Measurements from ENCODE around the gene IER3.
"Not testable (repeated sequence)": the region's sequence is repeated elsewhere in the genome, so short reads cannot be mapped to it uniquely, and the experiment has no call there.

Gene IER3

DNA sequence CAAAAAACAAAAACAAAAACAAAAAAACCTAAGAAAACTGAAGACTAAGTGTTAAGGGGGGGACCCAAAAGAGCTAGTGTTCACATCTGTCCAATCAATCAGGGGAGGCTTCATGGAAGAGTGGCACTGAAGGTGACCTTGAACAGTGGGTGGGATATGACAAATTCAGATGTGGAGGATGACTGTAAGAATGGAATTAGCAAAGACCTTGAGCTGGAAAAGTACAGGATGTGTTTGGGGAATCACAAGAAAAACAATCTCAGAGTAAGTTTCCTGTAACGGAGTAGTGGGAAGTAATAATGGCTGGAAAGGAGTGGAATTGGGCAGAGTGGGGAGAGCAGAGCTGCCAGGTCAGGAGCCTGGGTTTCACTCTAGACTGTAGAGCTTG, 2.9 kb upstream of the IER3 start:
- DNase-seq, result no peak

GRCh38 chr6:30743099-30744053, 971 bp downstream of the IER3 start:
- DNase-seq, result peak; percentile 67 to 69

DNA sequence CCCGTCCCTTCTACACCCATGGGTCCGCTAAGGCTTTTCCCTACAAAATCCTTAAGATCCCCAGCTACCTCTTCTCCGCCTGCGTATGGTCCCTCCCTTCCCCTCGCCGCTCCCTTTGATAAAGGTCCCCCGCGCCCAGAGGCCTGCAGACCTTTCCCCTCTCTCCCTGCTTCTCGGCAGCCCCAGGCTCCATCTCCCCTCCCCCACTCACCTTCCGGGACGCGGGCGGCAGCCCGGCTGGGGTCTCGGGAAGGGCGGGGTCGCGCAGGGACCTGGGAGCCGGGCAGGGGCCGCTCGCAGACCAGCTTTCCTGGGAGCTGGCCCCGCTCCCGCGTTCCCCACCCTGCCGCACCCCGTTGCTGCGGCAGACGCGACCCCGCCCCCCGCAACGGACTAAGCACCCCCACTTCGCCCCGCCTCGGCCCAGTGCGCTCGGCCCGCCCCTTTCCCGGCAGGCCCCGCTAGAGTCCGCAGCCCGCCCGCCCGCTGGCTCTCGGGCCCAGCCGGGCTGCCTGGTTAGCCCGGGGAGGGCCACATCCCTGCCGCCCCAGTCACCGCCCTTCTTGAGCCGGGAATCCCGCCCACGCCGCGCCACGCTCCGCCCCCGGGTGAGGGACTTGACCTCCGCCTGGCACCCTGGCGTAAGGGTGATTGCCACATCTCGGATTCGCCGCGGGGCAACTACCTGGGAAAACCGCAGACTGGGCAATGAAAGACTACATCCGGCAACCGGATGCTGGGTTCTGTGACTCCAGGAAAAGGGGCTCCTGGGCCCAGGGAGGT, 1.8 kb downstream of the IER3 start, which contains the start of gene FLOT1:
Gene FLOT1 (minus strand): TSS at position 372 of the 783 bp plus-strand sequence. CDS start 498 bp downstream, outside the sequence.
- peak; percentile 99 for DNase-seq

DNA sequence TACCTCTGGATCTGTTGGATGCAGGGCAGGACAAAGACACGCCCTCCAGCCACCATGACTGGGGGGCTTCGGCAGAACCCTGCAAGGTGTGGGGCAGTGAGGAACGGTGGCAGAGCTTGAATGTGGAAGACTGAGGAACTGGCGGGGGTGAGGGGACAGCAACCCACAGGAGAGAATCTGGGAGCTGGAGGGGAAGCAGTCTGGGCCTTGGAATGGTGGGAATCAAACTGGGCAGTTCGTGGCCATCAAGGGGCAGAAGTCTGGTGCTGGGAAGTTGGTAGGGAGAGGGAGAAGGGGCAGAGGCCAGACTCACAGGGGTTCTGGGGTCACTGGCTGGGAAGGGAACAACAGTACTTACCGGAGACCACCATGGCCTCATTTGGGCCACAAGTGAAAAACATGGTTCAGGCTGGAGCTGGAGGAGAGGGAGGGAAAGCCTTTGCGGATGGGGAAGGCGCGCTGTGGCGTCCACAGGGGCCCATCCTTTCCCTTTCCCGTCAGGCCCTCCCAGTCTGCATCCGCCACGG, 2.5 kb downstream of the IER3 start:
- no peak for DNase-seq

- DNase-seq, result peak in 1 of 2 experiments; percentile 59
Measured at GRCh38 chr6:30741063-30741779, 3.1 kb downstream of the IER3 start.

- DNase-seq, result no peak
Measured at GRCh38 chr6:30740540-30740870, 3.8 kb downstream of the IER3 start.

DNA sequence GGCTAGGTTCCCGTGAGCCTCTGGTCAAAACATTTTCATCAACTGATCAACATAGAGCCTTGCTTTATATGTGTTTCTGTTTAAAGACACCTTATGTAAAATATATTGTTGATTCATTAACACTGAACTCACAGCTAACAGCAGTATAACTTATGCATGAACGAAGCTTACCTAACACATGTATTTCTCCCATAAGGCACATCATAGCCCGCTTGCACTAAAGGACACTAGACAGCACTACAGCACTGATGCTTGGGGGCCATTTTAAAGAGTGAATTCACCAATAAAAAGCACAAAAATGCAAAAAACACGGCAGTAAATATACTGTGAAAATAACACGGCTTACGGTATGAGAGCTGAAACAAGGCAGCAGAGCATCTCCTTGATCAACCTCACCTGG, 5.8 kb downstream of the IER3 start:
- DNase-seq, result no peak

DNA sequence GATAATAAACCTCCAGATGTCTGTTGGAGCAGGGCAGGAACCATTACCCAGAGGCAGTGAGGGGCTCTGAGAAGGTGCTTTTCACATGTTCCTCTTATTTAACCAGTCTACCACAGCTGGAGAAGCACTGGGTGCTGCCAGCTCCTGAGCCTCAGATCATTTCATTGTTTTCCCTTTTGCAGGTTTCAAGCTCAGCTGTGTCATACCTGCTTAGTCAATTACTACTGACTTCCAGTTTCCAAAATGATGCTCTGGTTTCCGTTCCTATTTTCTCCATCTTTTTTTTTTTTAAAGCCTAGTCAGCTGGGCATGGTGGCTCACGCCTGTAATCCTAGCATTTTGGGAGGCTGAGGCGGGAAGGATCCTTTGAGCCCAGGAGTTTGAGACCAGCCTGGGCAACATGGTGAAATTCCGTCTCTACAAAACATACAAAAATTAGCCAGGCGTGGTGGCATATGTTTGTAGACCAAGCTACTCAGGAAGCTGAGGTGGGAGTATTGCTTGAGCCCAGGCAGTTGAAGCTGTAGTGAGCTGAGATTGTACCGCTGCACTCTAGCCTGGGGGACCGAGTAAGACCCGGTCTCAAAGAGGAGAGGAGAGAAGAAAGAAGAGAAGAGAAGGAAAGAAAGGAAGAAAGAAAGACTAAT, 8.6 kb downstream of the IER3 start:
- peak in 1 of 2 experiments; percentile 49 for DNase-seq

DNA sequence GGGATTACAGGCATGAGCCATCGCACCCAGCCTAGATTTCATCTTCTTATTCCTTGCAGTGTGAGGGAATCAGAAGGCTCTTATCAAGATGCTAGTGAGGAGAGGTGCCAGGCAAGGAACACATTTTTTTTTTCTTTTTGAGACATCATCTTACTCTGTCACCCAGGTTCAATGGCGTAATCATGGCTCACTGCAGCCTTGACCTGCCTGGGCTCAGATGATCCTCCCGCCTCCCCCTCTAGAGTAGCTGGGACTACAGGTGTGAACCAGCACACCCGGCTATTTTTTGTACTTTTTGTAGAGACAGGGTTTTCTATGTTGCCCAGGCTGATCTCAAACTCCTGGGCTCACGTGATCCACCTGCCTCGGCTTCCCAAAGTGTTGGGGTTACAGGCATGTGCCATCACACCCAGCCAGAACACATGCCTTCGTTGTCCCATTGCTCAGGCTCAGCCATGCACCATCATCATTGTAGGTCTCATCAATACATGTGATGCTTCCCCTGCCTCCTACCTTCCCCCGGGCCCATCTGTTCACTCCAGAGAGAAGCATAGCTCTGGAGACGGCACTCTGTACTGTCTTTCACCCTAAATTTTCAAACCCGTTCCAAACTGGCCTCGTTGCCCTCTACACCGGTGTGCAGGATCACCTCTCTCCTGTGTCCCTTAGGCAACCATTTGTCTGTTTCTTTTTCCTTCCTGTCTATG, 12.0 kb downstream of the IER3 start:
- DNase-seq, result no peak

- DNase-seq, result peak; percentile 87 to 92
Measured at GRCh38 chr6:30730601-30731435, 13.5 kb downstream of the IER3 start.

- no peak for DNase-seq
Measured at GRCh38 chr6:30727920-30728553, 16.3 kb downstream of the IER3 start.

DNA sequence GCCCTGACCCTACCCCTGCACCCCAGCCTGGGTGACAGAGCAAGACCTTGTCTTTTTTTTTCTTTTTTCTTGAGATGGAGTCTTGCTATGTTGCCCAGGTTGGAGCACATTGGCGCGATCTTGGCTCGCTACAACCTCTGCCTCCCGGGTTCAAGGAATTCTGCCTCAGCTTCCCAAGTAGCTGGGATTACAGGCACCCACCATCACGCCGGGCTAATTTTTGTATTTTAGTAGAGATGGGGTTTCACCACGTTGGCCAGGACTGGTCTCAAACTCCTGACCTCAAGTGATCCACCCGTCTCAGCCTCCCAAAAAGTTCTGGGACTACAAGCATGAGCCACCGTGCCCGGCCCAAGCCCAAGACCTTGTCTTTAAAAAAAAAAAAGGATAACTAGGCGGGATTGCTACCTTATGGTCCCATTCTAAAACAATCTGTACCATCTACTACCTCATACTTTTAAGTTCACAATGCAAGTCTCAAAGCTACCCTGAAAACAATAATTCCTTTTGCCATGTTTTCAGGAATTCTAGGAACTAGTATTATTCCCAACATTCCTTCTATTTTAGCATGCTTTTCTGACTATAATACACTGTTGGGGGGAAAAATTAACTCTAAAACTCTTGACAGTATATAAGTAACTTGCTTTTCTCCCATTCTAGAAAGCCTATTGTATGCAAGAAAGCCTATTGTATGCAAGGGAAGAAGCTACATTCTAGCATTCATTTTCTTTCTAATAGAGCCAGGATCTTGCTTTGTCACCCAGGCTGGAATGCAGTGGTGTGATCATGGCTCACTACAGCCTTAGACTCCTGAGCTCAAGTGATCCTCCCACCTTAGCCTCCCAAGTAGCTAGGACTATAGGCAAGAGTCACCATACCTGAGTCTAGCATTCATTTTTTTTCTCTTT, 17.6 kb downstream of the IER3 start:
- no peak for DNase-seq

DNA sequence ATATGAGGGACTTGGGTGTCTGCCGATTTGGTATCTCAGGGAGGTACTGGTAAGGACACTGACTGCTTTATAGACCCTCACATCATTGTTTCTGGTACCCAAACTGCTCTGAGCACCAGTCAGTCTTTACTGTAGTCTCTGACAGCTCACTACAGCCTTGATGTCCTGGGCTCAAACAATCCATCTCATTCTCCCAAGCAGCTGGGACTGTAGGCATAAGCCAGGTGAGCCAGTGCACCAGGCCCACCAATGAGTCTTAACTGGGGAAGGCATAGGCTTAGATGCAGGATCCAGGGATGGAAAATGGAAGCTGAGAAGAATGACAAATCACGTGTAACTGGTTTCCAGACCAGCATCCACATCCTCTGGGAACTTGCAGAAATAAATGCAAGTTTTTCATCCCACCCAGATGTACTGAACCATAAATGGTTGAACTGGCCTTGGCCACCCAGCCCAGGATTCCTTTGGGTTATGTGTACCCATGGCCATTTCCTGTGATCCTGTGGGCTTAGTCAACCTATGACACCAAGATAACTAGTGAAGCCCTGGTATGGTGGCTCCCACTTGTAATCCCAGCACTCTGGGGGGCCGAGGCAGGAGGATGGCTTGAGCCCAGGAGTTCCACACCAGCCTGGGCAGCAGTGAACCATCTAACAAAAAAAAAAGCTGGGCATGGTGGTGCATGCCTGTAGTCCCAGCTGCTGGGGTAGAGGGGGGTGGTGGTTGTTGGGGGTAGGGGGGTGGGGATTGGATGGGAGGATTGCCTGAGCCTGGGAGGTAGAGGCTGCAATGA, 18.4 kb downstream of the IER3 start:
- peak; percentile 59 to 63 for DNase-seq

DNA sequence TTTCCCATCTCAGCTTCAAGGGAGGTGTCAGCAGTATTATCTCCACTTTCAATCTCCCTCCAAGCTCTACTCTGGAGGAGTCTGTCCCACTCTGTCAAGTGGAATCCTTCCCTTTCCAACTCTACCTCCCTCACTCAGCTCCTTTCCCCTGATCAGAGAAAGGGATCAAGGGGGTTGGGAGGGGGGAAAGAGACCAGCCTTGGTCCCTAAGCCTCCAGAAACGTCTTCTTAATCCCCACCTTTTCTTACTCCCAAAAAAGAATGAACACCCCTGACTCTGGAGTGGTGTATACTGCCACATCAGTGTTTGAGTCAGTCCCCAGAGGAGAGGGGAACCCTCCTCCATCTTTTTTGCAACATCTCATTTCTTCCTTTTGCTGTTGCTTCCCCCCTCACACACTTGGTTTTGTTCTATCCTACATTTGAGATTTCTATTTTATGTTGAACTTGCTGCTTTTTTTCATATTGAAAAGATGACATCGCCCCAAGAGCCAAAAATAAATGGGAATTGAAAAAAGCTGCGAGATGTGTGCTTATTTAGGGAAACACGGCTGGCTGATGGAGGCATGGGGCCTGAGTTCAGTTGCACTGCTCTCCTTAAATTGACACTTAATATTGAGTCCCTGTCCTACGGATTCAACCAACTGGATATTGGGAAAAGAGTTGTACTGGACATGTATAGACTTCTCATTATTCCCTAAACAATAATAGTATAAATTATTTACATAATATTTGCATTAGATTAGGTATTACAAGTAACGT, 19.3 kb downstream of the IER3 start:
- DNase-seq, result no peak

DNA sequence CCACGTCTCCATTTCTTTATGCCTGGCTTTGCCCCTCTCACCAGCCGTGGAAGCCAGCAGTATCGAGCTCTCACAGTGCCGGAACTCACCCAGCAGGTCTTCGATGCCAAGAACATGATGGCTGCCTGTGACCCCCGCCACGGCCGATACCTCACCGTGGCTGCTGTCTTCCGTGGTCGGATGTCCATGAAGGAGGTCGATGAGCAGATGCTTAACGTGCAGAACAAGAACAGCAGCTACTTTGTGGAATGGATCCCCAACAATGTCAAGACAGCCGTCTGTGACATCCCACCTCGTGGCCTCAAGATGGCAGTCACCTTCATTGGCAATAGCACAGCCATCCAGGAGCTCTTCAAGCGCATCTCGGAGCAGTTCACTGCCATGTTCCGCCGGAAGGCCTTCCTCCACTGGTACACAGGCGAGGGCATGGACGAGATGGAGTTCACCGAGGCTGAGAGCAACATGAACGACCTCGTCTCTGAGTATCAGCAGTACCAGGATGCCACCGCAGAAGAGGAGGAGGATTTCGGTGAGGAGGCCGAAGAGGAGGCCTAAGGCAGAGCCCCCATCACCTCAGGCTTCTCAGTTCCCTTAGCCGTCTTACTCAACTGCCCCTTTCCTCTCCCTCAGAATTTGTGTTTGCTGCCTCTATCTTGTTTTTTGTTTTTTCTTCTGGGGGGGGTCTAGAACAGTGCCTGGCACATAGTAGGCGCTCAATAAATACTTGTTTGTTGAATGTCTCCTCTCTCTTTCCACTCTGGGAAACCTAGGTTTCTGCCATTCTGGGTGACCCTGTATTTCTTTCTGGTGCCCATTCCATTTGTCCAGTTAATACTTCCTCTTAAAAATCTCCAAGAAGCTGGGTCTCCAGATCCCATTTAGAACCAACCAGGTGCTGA, 20.3 kb downstream of the IER3 start:
- not testable (repeated sequence) for DNase-seq

- DNase-seq, result not testable (repeated sequence)
Measured at GRCh38 chr6:30723159-30723842, 21.0 kb downstream of the IER3 start.
